ENCODE data around the gene CD200.
"Not testable (repeated sequence)": the region's sequence is repeated elsewhere in the genome, so short reads cannot be mapped to it uniquely, and the experiment has no call there.

CD200 gene

DNA sequence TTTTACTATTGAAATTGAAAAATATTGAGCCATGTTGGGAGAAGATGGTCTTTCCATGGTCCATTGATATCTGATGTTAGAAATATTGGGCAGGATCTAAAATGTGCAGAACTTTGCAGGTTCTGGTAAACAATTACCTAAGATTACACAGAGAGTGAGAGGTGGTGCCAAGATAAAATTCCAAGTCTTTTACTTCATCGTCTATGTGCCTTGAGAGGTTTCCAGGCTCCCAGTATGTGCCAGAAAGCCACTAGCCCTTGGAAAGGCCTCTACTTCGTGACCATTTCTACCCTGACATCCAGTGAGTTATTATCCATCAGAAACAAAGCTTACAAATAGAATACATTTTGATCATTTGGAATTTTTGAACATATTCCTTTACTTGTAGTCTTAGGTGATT, 27.6 kb downstream of the CD200 start:
- no peak for DNase-seq (ENCODE audit: low spot score)

DNA sequence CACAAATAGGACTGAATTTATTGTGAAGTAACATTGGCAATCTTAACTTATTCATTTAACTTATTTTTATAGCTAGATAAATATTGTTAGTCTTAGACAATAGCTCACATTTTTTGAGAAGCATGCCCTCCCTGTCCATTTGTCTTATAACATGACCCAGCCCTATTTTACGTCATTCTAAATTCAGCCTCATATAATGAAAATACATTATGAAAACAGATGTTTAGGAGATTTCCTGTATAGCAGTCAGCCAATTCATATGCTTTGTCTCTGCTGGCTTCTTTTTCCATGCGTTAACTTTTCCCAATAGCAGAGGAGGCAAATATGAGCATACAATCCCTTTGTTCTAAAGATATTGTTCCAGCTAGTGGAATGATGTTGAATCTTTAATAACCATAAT, 29.3 kb downstream of the CD200 start:
- DNase-seq (ENCODE audit: low spot score): no peak

- no peak for DNase-seq (ENCODE audit: low spot score)
Measured at GRCh38 chr3:112364291-112364690, 31.3 kb downstream of the CD200 start.

DNA sequence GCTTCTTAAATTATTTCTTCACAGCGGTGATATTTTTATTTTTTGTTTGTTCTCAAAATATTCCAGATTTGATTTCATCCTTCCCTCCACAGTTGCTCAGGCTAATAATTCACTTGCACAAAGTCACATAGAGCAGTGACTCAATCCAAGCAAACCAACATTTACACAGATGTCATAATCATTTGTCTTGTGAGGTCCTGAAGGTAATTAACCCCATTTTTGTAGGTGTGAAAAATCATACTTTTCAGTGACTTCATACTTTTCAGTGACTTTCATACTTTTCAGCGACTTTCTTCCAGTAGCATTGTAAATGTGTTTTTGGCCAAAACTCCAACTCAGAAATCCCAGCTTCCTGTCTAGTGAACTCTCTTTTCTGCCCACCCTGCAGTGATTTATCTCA, 32.1 kb downstream of the CD200 start:
- DNase-seq (ENCODE audit: low spot score): no peak

DNA sequence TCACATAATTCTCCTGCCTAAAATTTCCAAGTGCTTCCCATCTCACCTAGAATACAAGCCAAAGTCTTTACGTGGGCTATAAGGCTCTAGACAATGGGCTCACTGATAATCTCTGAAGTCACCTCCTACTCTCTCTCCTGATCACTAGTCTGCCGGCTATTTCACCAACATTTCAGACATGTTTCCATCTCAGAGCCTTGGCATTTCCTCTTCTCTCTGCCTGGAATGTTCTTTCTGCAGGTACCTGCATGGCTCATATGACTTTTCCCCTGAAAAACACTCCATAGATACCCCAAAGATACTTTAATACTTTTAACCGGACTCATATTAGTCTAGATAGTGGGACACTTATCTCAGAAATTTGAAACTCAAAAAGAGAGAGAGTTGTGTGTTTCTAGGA, 32.7 kb downstream of the CD200 start:
- DNase-seq (ENCODE audit: low spot score): no peak

GRCh38 chr3:112366522-112366921, 33.6 kb downstream of the CD200 start:
- DNase-seq (ENCODE audit: low spot score): no peak

DNA sequence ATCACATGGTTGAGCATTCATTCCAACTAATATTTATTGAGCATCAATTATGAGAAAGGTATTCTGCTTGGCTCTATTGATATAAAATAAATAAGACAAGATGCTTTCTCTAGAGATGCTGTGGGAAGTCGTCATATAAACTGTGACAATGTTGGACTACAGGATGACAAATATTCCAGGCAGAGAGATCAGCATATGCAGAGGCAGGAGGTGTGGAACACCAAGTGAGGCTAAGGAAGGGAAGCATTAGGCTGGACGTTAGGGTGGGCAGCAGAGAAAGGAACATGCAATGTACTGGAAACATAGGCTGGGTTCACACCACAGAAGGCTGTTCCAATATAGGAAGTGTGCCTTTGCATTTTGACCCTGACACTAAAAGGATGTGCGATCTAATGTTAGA, 38.6 kb downstream of the CD200 start:
- DNase-seq (ENCODE audit: low spot score): no peak

GRCh38 chr3:112372396-112372795, 39.4 kb downstream of the CD200 start:
- DNase-seq (ENCODE audit: low spot score): no peak

- DNase-seq (ENCODE audit: low spot score): no peak
Measured at GRCh38 chr3:112373476-112373875, 40.5 kb downstream of the CD200 start.

GRCh38 chr3:112373924-112374323, 41.0 kb downstream of the CD200 start:
- no peak for DNase-seq (ENCODE audit: low spot score)

GRCh38 chr3:112374333-112374734, 41.4 kb downstream of the CD200 start:
- no peak for DNase-seq (ENCODE audit: low spot score)

DNA sequence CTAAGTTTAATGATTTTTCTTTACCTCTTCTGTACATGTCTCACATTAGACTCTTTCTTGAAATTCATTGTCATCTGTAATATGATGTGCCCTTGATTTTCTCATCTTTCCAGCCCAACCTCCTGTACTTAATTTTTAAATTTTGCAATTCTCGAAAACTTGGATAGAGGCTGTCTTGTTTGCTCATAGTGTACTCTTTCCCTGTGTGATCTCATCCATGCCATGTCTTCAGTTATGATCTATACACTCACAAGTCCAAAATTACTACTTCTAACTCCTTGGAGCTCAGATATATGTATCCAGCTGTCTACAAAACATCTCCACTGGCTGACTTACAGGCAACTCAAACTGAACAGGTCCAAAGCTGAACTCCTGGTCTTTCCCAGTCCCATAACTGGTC, 42.2 kb downstream of the CD200 start:
- DNase-seq (ENCODE audit: low spot score): no peak

DNA sequence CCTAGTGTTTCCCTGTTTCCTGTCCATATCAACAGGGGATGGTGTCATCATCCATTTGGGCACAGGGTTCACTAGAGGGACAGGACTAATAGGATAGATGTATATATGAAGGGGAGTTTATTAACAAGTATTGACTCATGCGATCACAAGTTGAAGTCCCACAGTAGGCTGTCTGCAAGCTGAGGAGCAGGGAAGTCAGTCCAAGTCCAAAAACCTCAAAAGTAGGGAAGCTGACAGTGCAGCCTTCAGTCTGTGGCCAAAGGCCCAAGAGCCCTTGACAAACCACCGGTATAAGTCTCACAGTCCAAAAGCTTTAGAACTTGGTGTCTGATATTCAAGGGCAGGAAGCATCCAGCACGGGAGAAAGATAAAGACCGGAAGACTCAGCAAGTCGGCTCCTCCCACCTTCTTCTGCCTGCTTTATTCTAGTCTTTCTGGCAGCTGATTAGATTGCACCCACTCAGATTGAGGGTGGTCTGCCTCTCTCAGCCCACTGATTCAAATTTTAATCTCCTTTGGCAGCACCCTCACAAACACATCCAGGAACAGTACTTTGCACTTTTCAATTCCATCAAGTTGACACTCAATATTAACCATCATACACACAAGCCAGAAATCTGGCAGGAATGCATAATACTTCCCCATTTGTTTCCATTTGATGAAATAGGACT, 43.4 kb downstream of the CD200 start:
- no peak for DNase-seq (ENCODE audit: low spot score)

DNA sequence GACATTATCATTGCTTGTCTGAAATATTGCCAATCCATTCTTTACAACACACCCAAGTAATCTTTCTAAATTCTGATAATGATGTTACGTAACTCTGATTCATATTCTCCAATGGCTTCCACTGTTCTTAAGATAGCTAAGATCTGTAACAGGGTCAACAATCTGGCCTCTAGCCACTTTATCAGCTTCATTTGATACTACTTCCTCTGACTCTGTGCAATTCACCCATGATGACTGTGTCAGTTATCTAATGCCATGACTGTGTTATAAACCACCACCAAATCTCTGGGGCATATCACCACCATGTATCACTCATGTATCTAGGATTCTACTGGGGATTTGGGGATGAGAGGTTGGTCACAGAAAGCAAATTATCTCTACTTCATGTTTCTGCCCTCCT, 44.0 kb downstream of the CD200 start:
- no peak for DNase-seq (ENCODE audit: low spot score)

- DNase-seq (ENCODE audit: low spot score): no peak
Measured at GRCh38 chr3:112377568-112378071, 44.7 kb downstream of the CD200 start.

DNA sequence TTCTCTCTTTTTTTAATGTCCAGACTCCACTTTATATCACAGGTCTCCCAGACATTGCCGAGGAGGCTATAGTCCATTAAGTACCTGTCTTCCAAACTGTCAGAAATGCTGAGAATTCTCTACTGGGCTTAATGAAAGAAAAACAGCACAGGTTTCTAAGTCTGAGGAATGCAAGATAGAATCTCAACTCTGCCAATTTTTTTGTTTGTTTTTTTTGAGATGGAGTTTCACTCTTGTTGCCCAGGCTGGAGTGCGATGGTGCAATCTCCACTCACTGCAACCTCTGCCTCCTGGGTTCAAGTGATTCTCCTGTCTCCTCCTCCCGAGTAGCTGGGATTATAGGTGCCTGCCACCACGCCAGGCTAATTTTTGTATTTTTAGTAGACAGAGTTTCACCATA, 45.4 kb downstream of the CD200 start:
- not testable (repeated sequence) for DNase-seq (ENCODE audit: low spot score)

- no peak for DNase-seq (ENCODE audit: low spot score)
Measured at GRCh38 chr3:112379020-112379690, 46.2 kb downstream of the CD200 start.

GRCh38 chr3:112381673-112382542, 49.0 kb downstream of the CD200 start:
- DNase-seq (ENCODE audit: low spot score): no peak

DNA sequence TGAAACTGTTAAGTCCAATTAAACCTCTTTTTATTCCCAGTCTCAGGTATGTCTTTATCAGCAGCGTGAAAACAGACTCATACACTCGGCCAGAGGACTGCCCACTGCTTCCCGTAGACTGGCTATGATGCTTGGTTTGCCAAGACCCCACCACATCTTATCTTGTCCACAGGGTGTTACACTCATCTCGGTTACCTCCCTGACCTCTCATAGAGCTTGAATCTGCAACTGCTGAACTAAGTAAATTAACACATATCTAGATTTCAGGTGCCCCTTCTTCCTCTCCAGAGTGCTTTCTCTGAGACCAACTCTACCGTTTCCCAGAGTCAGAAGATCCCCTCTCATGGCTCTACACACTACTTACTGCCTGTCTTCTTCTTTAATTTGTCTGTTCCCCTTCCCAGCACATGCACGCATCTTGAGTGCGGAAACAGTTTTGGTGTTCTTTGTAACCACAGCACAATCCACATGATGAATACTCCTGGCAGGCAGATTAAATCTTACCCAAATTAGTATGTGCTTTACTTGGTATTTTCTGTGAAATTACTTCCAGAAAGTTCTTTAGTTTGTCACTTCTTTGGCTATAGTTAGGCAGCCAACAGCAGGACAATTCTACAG, 49.7 kb downstream of the CD200 start:
- no peak for DNase-seq (ENCODE audit: low spot score)

- DNase-seq (ENCODE audit: low spot score): no peak
Measured at GRCh38 chr3:112384769-112385168, 51.8 kb downstream of the CD200 start.

GRCh38 chr3:112388972-112389371, 56.0 kb downstream of the CD200 start:
- no peak for DNase-seq (ENCODE audit: low spot score)

DNA sequence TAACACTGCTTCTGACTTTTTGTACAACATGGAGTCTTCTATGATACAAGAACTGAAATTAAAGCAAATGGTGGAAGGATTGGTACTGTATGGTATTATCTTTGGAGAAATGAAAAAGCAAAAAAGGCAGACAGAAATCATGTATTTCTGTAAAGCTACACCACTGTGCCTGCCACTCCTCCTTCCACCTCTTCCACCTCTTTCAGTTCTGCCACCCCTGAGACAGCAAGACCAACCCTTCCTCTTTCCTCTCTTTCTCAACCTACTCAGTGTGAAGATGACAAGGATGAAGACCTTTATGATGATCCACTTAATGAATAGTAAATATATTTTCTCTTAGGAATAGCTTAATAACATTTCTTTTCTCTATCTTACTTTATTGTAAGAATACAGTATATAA, 57.0 kb downstream of the CD200 start:
- DNase-seq (ENCODE audit: low spot score): no peak
